A673 (cell line): ENCODE data around the gene PSMB5.

Experiments
- EZH2 ChIP-seq: fragments of 200-600 bp; sonication (generic); IDR thresholded peaks from 2 replicates; pipeline ENCODE4 v1.6.1; 2017; ENCODE audit warnings: borderline replicate concordance, low read depth, mild to moderate bottlenecking, mixed read lengths, antibody characterized with exemption, low read length; ENCODE audit not compliant: poor library complexity, severe bottlenecking
- TF ChIP-seq, protein P1 (sequence below): fragments of 300-800, 200-600 bp; sonication (generic); conservative IDR thresholded peaks from 2 replicates; pipeline ENCODE4 v1.5.1; 2017; ENCODE audit warnings: low read depth, mild to moderate bottlenecking, antibody characterized with exemption, low read length, moderate library complexity, mixed read lengths

DNA sequence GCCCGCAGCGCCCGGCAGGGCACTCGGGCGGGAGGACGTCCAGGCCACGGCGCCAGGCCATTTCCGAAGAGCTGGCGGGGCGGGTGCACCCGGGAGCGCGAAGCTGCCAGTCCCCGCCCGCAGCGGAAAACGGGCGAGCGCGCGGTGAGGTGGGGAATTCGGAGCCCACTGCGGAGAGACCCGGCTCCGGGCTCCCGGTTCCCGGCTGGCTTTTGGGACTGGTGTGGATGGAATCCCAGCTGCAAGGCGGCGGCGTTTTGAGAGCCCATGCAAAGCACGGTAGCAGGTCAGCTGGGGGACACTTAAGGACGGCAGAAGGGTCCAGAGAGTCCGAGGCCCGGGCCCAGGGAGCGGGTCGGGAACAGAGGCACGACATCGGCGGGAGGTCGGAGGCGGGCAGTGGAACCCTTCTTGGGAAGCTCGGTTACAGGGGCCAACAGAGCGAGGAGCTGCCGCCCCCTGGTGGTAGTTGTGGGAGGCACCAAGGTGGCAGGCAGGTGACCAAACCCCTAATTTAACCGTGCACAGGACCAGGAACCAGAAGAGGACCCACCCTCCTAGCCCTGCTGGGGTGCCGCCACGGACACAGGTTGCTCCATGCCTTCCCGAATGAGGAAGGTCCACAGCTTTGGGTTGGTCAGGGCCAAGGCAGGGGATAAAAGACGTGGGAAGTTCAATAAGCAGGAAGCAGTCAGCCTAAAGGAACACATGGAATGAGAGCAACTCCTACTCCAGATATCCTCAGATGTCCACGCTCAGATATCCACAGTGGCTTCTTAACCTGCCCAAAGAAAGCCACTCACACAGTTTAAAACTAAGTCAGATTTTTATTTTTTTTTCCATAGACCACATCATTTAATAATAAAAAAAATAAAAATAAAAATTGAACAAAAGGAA is 23.3 kb upstream of the PSMB5 start:
- no peak for TF ChIP-seq EZH2
- TF ChIP-seq, protein P1, sequence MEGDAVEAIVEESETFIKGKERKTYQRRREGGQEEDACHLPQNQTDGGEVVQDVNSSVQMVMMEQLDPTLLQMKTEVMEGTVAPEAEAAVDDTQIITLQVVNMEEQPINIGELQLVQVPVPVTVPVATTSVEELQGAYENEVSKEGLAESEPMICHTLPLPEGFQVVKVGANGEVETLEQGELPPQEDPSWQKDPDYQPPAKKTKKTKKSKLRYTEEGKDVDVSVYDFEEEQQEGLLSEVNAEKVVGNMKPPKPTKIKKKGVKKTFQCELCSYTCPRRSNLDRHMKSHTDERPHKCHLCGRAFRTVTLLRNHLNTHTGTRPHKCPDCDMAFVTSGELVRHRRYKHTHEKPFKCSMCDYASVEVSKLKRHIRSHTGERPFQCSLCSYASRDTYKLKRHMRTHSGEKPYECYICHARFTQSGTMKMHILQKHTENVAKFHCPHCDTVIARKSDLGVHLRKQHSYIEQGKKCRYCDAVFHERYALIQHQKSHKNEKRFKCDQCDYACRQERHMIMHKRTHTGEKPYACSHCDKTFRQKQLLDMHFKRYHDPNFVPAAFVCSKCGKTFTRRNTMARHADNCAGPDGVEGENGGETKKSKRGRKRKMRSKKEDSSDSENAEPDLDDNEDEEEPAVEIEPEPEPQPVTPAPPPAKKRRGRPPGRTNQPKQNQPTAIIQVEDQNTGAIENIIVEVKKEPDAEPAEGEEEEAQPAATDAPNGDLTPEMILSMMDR, result peak; percentile 98
